Esophagus muscularis mucosa (tissue), 3 donors: ENCODE results near the gene KCNQ1.

Source experiments
- POLR2A ChIP-seq: fragments of 450-650 bp; IDR thresholded peaks from one replicate; pipeline ENCODE4 v1.6.1; 2017; ENCODE audit warnings: antibody characterized with exemption, moderate library complexity, mild to moderate bottlenecking, low read depth
- TF ChIP-seq, protein P1 (sequence below), 3 experiments: fragments of 200-600 bp in 2 of 3; fragments of 450-650 bp in 1 of 3; sonication (generic) in 2 of 3; IDR thresholded peaks; one replicate each; pipeline ENCODE4 v1.5.1; 2017 to 2019; ENCODE audit warnings: antibody characterized with exemption in 3 of 3, mild to moderate bottlenecking in 2 of 3, moderate library complexity in 1 of 3

DNA sequence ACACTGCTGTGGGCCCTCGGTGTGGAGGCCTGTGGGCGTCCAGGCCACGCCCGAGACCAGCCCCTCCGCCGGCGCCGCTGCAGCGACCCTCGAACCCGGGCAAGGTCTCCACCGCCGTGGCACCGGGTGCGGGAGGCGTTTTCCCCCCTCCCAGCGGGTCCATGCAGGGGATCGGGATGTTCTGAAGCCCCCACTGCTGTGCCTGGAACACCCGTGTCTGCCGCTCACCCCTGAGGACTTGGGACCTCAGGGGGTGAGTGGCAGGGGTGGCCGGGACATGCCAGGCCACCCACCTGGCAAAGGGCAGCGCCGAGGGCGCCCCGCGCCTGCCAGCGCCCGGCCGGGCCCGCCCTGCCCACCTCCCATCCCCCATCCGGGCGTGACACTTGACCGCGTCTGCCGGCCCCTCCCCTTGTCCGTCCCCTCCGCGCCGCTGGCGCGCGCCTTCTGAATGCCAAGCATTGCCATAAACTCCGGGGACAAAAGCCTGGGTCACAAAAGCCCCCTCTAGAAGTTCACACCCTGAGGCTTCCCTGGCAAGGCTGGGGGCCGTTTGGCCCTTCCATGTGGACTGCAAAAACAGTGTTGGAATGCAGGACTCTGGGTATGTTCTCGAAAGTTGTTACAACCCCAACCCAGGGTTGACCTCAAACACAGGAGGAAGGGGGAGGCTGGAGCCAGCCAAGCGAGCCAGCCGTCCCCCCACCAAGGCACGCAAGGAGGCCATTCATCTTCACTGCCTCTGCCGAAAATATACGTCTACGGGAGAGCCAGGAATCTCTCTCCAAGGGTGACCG is 255.8 kb downstream of the KCNQ1 start:
- TF ChIP-seq, protein P1, sequence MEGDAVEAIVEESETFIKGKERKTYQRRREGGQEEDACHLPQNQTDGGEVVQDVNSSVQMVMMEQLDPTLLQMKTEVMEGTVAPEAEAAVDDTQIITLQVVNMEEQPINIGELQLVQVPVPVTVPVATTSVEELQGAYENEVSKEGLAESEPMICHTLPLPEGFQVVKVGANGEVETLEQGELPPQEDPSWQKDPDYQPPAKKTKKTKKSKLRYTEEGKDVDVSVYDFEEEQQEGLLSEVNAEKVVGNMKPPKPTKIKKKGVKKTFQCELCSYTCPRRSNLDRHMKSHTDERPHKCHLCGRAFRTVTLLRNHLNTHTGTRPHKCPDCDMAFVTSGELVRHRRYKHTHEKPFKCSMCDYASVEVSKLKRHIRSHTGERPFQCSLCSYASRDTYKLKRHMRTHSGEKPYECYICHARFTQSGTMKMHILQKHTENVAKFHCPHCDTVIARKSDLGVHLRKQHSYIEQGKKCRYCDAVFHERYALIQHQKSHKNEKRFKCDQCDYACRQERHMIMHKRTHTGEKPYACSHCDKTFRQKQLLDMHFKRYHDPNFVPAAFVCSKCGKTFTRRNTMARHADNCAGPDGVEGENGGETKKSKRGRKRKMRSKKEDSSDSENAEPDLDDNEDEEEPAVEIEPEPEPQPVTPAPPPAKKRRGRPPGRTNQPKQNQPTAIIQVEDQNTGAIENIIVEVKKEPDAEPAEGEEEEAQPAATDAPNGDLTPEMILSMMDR (IDR thresholded peaks at IDR 0.05): no peak
- peak; percentile 52 for TF ChIP-seq POLR2A
